Activated T-cell treated with anti-CD3 and anti-CD28 coated beads for 1 hour (primary cell): ENCODE measurements around the gene EMC7.
"Not testable (repeated sequence)": the region's sequence is repeated elsewhere in the genome, so short reads cannot be mapped to it uniquely, and the experiment has no call there.

Experiments used
- DNase-seq: peaks from one replicate; pipeline ENCODE4 v3.0.0-alpha.2; 2020; ENCODE audit warnings: low read depth

Gene EMC7

GRCh38 chr15:34084086-34084485 lies 17.6 kb downstream of the EMC7 start:
- no peak for DNase-seq

GRCh38 chr15:34079904-34080303 lies 21.8 kb downstream of the EMC7 start:
- no peak for DNase-seq

GRCh38 chr15:34078900-34079299 lies 22.8 kb downstream of the EMC7 start:
- DNase-seq = no peak

- DNase-seq = no peak
Measured at GRCh38 chr15:34076785-34077184, 24.9 kb downstream of the EMC7 start.

GRCh38 chr15:34070003-34070402 lies 31.7 kb downstream of the EMC7 start:
- no peak for DNase-seq

GRCh38 chr15:34065941-34066340 lies 35.7 kb downstream of the EMC7 start:
- no peak for DNase-seq

GRCh38 chr15:34065261-34065660 lies 36.4 kb downstream of the EMC7 start:
- no peak for DNase-seq

- DNase-seq = no peak
Measured at GRCh38 chr15:34064438-34064837, 37.2 kb downstream of the EMC7 start.

- no peak for DNase-seq
Measured at GRCh38 chr15:34059946-34060345, 41.7 kb downstream of the EMC7 start.

GRCh38 chr15:34059476-34059875 lies 42.2 kb downstream of the EMC7 start:
- no peak for DNase-seq

GRCh38 chr15:34056911-34057310 lies 44.8 kb downstream of the EMC7 start:
- no peak for DNase-seq

- DNase-seq = no peak
Measured at GRCh38 chr15:34055868-34056595, 45.6 kb downstream of the EMC7 start.

GRCh38 chr15:34054081-34054707 lies 47.5 kb downstream of the EMC7 start:
- no peak for DNase-seq

- DNase-seq = not testable (repeated sequence)
Measured at GRCh38 chr15:34050385-34050784, 51.3 kb downstream of the EMC7 start.

- no peak for DNase-seq
Measured at GRCh38 chr15:34049112-34049511, 52.5 kb downstream of the EMC7 start.

GRCh38 chr15:34047893-34048775 lies 53.5 kb downstream of the EMC7 start:
- DNase-seq = no peak

GRCh38 chr15:34046471-34047145 lies 55.1 kb downstream of the EMC7 start:
- DNase-seq = no peak

GRCh38 chr15:34043813-34044212 lies 57.8 kb downstream of the EMC7 start:
- DNase-seq = no peak

- DNase-seq = no peak
Measured at GRCh38 chr15:34043391-34043790, 58.3 kb downstream of the EMC7 start.

GRCh38 chr15:34039790-34040113 lies 61.9 kb downstream of the EMC7 start:
- DNase-seq = no peak

- DNase-seq = peak; percentile 42
Measured at GRCh38 chr15:34038871-34039789, 62.5 kb downstream of the EMC7 start, which contains the start of gene AVEN. Gene AVEN, minus strand, starts transcription at chr15:34039204. Its CDS starts 158 bp downstream, at chr15:34039046.
